ENCODE results near the gene NHLRC4.

DNA sequence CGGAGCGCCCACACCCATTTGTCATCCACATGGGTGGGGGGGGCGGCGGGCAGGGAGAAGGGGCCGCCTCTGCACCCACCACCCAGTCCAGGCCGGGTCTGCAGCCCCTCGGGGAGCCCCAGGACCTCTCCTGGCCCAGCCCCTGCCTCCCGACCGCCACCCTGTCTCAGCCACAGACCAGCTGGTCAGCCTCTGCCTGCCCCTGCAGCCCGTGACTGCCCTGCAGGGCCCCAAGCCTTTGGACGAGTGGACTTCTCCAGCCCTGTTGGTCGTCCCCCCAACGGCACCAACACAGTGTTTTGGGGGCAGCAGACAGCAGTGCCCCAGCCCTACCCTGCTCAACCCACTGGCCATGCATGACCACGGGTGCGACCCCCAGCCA, 5.4 kb upstream of the NHLRC4 start:
- TF ChIP-seq, protein P1, sequence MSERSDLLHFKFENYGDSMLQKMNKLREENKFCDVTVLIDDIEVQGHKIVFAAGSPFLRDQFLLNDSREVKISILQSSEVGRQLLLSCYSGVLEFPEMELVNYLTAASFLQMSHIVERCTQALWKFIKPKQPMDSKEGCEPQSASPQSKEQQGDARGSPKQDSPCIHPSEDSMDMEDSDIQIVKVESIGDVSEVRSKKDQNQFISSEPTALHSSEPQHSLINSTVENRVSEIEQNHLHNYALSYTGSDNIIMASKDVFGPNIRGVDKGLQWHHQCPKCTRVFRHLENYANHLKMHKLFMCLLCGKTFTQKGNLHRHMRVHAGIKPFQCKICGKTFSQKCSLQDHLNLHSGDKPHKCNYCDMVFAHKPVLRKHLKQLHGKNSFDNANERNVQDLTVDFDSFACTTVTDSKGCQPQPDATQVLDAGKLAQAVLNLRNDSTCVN (tag by site-specific recombination; optimal IDR thresholded peaks at IDR 0.05), result no peak
- TF ChIP-seq KLF1 (tag by site-specific recombination; IDR thresholded peaks at IDR 0.05) (no peak), ZNF76 (tag by site-specific recombination; IDR thresholded peaks at IDR 0.05; ENCODE audit: borderline replicate concordance, low read depth) (no peak), ZNF211 (tag by site-specific recombination; IDR thresholded peaks at IDR 0.05; ENCODE audit: low read depth) (no peak), GLI4 (tag by site-specific recombination; IDR thresholded peaks at IDR 0.05) (no peak)
- TF ChIP-seq, protein P2, sequence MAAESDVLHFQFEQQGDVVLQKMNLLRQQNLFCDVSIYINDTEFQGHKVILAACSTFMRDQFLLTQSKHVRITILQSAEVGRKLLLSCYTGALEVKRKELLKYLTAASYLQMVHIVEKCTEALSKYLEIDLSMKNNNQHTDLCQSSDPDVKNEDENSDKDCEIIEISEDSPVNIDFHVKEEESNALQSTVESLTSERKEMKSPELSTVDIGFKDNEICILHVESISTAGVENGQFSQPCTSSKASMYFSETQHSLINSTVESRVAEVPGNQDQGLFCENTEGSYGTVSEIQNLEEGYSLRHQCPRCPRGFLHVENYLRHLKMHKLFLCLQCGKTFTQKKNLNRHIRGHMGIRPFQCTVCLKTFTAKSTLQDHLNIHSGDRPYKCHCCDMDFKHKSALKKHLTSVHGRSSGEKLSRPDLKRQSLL (tag by site-specific recombination; IDR thresholded peaks at IDR 0.05), result no peak
- TF ChIP-seq, protein P3, sequence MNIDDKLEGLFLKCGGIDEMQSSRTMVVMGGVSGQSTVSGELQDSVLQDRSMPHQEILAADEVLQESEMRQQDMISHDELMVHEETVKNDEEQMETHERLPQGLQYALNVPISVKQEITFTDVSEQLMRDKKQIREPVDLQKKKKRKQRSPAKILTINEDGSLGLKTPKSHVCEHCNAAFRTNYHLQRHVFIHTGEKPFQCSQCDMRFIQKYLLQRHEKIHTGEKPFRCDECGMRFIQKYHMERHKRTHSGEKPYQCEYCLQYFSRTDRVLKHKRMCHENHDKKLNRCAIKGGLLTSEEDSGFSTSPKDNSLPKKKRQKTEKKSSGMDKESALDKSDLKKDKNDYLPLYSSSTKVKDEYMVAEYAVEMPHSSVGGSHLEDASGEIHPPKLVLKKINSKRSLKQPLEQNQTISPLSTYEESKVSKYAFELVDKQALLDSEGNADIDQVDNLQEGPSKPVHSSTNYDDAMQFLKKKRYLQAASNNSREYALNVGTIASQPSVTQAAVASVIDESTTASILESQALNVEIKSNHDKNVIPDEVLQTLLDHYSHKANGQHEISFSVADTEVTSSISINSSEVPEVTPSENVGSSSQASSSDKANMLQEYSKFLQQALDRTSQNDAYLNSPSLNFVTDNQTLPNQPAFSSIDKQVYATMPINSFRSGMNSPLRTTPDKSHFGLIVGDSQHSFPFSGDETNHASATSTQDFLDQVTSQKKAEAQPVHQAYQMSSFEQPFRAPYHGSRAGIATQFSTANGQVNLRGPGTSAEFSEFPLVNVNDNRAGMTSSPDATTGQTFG (tag by site-specific recombination; IDR thresholded peaks at IDR 0.05; ENCODE audit: borderline replicate concordance), result no peak
- TF ChIP-seq, protein P4, sequence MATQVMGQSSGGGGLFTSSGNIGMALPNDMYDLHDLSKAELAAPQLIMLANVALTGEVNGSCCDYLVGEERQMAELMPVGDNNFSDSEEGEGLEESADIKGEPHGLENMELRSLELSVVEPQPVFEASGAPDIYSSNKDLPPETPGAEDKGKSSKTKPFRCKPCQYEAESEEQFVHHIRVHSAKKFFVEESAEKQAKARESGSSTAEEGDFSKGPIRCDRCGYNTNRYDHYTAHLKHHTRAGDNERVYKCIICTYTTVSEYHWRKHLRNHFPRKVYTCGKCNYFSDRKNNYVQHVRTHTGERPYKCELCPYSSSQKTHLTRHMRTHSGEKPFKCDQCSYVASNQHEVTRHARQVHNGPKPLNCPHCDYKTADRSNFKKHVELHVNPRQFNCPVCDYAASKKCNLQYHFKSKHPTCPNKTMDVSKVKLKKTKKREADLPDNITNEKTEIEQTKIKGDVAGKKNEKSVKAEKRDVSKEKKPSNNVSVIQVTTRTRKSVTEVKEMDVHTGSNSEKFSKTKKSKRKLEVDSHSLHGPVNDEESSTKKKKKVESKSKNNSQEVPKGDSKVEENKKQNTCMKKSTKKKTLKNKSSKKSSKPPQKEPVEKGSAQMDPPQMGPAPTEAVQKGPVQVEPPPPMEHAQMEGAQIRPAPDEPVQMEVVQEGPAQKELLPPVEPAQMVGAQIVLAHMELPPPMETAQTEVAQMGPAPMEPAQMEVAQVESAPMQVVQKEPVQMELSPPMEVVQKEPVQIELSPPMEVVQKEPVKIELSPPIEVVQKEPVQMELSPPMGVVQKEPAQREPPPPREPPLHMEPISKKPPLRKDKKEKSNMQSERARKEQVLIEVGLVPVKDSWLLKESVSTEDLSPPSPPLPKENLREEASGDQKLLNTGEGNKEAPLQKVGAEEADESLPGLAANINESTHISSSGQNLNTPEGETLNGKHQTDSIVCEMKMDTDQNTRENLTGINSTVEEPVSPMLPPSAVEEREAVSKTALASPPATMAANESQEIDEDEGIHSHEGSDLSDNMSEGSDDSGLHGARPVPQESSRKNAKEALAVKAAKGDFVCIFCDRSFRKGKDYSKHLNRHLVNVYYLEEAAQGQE (tag by site-specific recombination; IDR thresholded peaks at IDR 0.05), result no peak
- TF ChIP-seq, protein P5, sequence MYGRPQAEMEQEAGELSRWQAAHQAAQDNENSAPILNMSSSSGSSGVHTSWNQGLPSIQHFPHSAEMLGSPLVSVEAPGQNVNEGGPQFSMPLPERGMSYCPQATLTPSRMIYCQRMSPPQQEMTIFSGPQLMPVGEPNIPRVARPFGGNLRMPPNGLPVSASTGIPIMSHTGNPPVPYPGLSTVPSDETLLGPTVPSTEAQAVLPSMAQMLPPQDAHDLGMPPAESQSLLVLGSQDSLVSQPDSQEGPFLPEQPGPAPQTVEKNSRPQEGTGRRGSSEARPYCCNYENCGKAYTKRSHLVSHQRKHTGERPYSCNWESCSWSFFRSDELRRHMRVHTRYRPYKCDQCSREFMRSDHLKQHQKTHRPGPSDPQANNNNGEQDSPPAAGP (tag by site-specific recombination; IDR thresholded peaks at IDR 0.05), result no peak

Data from HEK293 (cell line).